HG03442 (cell line): Measurements from ENCODE around the gene OR11H6.
"Not testable (repeated sequence)": the region's sequence is repeated elsewhere in the genome, so short reads cannot be mapped to it uniquely, and the experiment has no call there.

Experiments
- ATAC-seq: cut with Tn5 transposase; IDR thresholded peaks from one replicate; pipeline ENCODE4 v1.9.1; 2021; ENCODE audit warnings: mild to moderate bottlenecking, moderate library complexity; ENCODE audit not compliant: unreplicated experiment

The OR11H6 gene

DNA sequence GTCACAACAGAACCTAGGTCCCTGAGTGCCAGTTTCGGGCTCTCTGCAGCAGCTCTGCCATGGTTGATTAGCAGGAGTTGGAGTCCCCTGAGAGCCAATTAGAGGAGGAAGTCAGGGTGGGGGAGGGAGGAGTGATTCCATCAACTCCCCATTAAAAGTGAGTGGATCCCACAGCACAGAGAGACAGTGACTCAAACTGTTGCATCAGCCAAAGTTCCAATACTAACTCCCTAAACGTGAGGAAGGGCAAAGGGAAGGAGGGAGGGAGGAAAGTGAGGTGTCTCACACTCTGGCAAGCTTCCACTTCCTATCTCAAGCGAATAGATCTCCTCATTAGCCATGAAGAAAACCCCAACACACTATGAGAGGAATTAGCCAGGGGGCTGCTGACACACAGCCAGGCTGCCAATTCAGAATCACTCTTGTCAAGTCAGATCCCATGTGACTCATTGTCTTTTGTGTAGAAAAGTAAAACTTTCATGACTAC lies 39.2 kb downstream of the OR11H6 start:
- no peak for ATAC-seq

DNA sequence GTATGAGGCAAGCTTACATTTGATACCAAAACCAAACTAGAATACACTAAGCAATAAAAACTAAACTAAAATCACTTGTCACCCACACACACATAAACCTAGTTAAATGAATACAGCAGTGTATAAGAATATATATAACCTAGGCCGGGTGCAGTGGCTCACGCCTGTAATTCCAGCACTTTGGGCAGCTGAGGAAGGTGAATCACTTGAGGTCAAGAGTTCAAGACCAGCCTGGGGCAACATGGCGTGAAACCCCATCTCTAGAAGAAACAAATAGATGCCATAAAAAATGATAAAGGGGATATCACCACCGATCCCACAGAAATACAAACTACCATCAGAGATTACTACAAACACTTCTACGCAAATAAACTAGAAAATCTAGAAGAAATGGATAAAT lies 40.9 kb downstream of the OR11H6 start:
- not testable (repeated sequence) for ATAC-seq

GRCh38 chr14:20274062-20274461 lies 50.6 kb downstream of the OR11H6 start:
- ATAC-seq, result no peak
